ACC112 (cell line): ENCODE measurements around the gene OARD1.
"Not testable (repeated sequence)": the region's sequence is repeated elsewhere in the genome, so short reads cannot be mapped to it uniquely, and the experiment has no call there.

Source experiments
- H2AFZ ChIP-seq: fragments of 200-600 bp; sonication (generic); one replicate; pipeline ENCODE4 v1.6.0; 2017; ENCODE audit warnings: antibody characterized with exemption, low read length; ENCODE audit not compliant: unreplicated experiment
- H3K27ac ChIP-seq: fragments of 200-600 bp; sonication (generic); 2 replicates; pipeline ENCODE4 v1.5.1; 2014; ENCODE audit warnings: low read depth, mild to moderate bottlenecking, antibody characterized with exemption, low read length, moderate library complexity
- H3K27me3 ChIP-seq: fragments of 200-600 bp; sonication (generic); 2 replicates; pipeline ENCODE4 v1.6.1; 2014; ENCODE audit warnings: mild to moderate bottlenecking, antibody characterized with exemption, low read length, moderate library complexity, mixed read lengths; ENCODE audit not compliant: insufficient read depth
- H3K36me3 ChIP-seq: fragments of 200-600 bp; sonication (generic); 2 replicates; pipeline ENCODE4 v1.6.1; 2016; ENCODE audit warnings: mild to moderate bottlenecking, antibody characterized with exemption, low read length, moderate library complexity, mixed read lengths; ENCODE audit not compliant: insufficient read depth
- H3K4me1 ChIP-seq: fragments of 200-600 bp; sonication (generic); one replicate; pipeline ENCODE4 v1.6.1; 2016; ENCODE audit warnings: low read length, mixed read lengths; ENCODE audit not compliant: insufficient read depth, unreplicated experiment, control insufficient read depth
- H3K4me3 ChIP-seq: fragments of 200-600 bp; sonication (generic); 2 replicates; pipeline ENCODE4 v1.5.1; 2014; ENCODE audit warnings: mild to moderate bottlenecking, low read depth, low read length
- H3K79me2 ChIP-seq: fragments of 200-600 bp; sonication (generic); one replicate; pipeline ENCODE4 v1.6.0; 2016; ENCODE audit warnings: low read length; ENCODE audit not compliant: control insufficient read depth, unreplicated experiment, insufficient read depth

The OARD1 gene

GRCh38 chr6:41071923-41072835 is at the start of gene OARD1:
OARD1 (minus strand) TSS chr6:41072356; CDS start chr6:41071634, 722 bp downstream.
- Histone ChIP-seq H3K27ac (peak within 1 kb of the TSS; percentile 93), H2AFZ (peak within 1 kb of the TSS; percentile 96), H3K79me2 (peaks cover 44% of the 10 kb centered on the region), H3K4me3 (peak within 1 kb of the TSS; percentile 92), H3K36me3 (0 out of 2 replicates have a peak, but pooled peaks cover 4% of the 10 kb centered on the region), H3K4me1 (peaks cover 27% of the 10 kb centered on the region), H3K27me3 (no peaks in the 10 kb centered on the region)

- Histone ChIP-seq H3K27me3 (no peaks in the 10 kb centered on the region), H3K4me3 (no peak overlapping the region), H3K79me2 (no peaks in the 10 kb centered on the region), H2AFZ (no peak overlapping the region), H3K27ac (no peak overlapping the region), H3K36me3 (no peaks in the 10 kb centered on the region), H3K4me1 (no peaks in the 10 kb centered on the region)
Measured at GRCh38 chr6:41120058-41120457, 47.9 kb upstream of the OARD1 start.

- H2AFZ ChIP-seq, result no peak overlapping the region
- no peaks in the 10 kb centered on the region for H3K27me3 ChIP-seq
- no peaks in the 10 kb centered on the region for H3K79me2 ChIP-seq
- H3K4me1 ChIP-seq, result no peaks in the 10 kb centered on the region
- no peak overlapping the region for H3K4me3 ChIP-seq
- H3K27ac ChIP-seq, result no peak overlapping the region
- no peaks in the 10 kb centered on the region for H3K36me3 ChIP-seq
Measured at GRCh38 chr6:41119508-41119907, 47.4 kb upstream of the OARD1 start.

- H3K27me3 ChIP-seq, H3K27ac ChIP-seq, H3K79me2 ChIP-seq, H3K4me1 ChIP-seq, H2AFZ ChIP-seq, H3K36me3 ChIP-seq, H3K4me3 ChIP-seq: not testable (repeated sequence)
Measured at GRCh38 chr6:41115027-41115426, 42.9 kb upstream of the OARD1 start.

GRCh38 chr6:41111017-41111416 is 38.9 kb upstream of the OARD1 start:
- H2AFZ ChIP-seq, result no peak overlapping the region
- H3K27ac ChIP-seq, result no peak overlapping the region
- H3K4me1 ChIP-seq, result no peaks in the 10 kb centered on the region
- no peaks in the 10 kb centered on the region for H3K79me2 ChIP-seq
- no peak overlapping the region for H3K4me3 ChIP-seq
- no peaks in the 10 kb centered on the region for H3K36me3 ChIP-seq
- no peaks in the 10 kb centered on the region for H3K27me3 ChIP-seq

GRCh38 chr6:41103847-41104246 is 31.7 kb upstream of the OARD1 start:
- Histone ChIP-seq H3K36me3 (peaks cover 16% of the 10 kb centered on the region), H3K27me3 (no peaks in the 10 kb centered on the region), H3K4me3 (no peak overlapping the region), H3K79me2 (no peaks in the 10 kb centered on the region), H3K4me1 (no peaks in the 10 kb centered on the region), H2AFZ (no peak overlapping the region), H3K27ac (no peak overlapping the region)

- H3K4me1 ChIP-seq, result peaks cover 11% of the 10 kb centered on the region
- H3K79me2 ChIP-seq, result no peaks in the 10 kb centered on the region
- no peak overlapping the region for H2AFZ ChIP-seq
- no peak overlapping the region for H3K27ac ChIP-seq
- H3K27me3 ChIP-seq, result no peaks in the 10 kb centered on the region
- peaks cover 42% of the 10 kb centered on the region for H3K36me3 ChIP-seq
- H3K4me3 ChIP-seq, result no peak overlapping the region
Measured at GRCh38 chr6:41100871-41101287, 28.7 kb upstream of the OARD1 start.

- Histone ChIP-seq H3K36me3 (peaks cover 62% of the 10 kb centered on the region), H3K27me3 (no peaks in the 10 kb centered on the region), H3K79me2 (no peaks in the 10 kb centered on the region), H2AFZ (no peak overlapping the region), H3K4me1 (peaks cover 11% of the 10 kb centered on the region), H3K4me3 (no peak overlapping the region), H3K27ac (no peak overlapping the region)
Measured at GRCh38 chr6:41098366-41098765, 26.2 kb upstream of the OARD1 start.

GRCh38 chr6:41097467-41098090 is 25.4 kb upstream of the OARD1 start:
- Histone ChIP-seq H3K79me2 (no peaks in the 10 kb centered on the region), H3K36me3 (peaks cover 65% of the 10 kb centered on the region), H3K4me3 (no peak overlapping the region), H2AFZ (no peak overlapping the region), H3K4me1 (peaks cover 11% of the 10 kb centered on the region), H3K27me3 (no peaks in the 10 kb centered on the region), H3K27ac (no peak overlapping the region)

GRCh38 chr6:41093729-41094128 is 21.6 kb upstream of the OARD1 start:
- Histone ChIP-seq H2AFZ (no peak overlapping the region), H3K79me2 (no peaks in the 10 kb centered on the region), H3K4me3 (no peak overlapping the region), H3K27me3 (no peaks in the 10 kb centered on the region), H3K4me1 (peaks cover 11% of the 10 kb centered on the region), H3K36me3 (peaks cover 63% of the 10 kb centered on the region), H3K27ac (no peak overlapping the region)
